ENCODE measurements around the gene USP21. TPM values are rescaled to one million over a fixed set of nuclear protein-coding genes. Genes with fewer than 3 reads are reported as not detected.
A peak's percentile ranks its signal among the peaks of the same experiment; 100 is the strongest.

USP21 gene
- total and polyA plus RNA-seq, 12 donors: 8.8 to 24.0 (median 14.7) TPM

DNA sequence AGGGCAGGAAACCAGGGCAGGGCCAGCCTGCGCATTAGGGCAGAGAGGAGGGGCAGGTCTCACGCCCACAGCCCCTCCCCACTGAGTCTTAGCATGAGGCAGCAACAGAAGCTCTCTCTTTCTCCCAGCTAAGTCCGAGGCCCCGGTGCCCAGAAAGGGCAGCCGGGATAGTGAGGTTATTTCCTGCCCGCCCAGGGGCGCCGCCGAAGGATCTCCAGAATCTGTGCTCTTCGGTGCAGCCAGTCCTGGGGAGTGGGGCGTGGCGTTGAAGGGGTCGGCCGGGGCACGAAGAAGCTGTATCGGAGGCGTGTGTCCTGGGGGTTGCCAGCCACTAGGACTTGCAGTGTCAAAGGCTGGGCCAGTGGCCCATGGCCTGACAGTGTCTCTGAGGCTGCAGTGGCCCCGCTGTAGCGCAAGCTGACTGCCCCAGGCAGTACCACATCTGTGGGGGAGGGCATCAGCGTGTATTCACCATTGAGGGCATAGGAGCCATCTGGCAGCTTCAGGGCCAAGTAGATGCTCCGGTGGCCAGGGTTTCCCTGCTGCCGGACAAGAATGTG is 31.7 kb downstream of the USP21 start:
- TF ChIP-seq, protein P1, sequence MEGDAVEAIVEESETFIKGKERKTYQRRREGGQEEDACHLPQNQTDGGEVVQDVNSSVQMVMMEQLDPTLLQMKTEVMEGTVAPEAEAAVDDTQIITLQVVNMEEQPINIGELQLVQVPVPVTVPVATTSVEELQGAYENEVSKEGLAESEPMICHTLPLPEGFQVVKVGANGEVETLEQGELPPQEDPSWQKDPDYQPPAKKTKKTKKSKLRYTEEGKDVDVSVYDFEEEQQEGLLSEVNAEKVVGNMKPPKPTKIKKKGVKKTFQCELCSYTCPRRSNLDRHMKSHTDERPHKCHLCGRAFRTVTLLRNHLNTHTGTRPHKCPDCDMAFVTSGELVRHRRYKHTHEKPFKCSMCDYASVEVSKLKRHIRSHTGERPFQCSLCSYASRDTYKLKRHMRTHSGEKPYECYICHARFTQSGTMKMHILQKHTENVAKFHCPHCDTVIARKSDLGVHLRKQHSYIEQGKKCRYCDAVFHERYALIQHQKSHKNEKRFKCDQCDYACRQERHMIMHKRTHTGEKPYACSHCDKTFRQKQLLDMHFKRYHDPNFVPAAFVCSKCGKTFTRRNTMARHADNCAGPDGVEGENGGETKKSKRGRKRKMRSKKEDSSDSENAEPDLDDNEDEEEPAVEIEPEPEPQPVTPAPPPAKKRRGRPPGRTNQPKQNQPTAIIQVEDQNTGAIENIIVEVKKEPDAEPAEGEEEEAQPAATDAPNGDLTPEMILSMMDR (IDR thresholded peaks at IDR 0.05): no peak
- H3K36me3 ChIP-seq: peaks cover 0 to 67% (median 0%) of the 10 kb centered on the region in 9 donors
- intact Hi-C loops (cut with DNase I): loop anchor here in 6 of 10 donors (5.0 to 10.0 kb wide), 3 partner anchors 36 to 196 kb away; partner anchors contain the start of gene TOMM40L (in 1 of the 6)
- 65 to 72% methylated on average over 22 of the region's 22 CpGs for WGBS, 2 donors
- peak overlapping the region in 1 of 10 donors; percentile 37 for H3K27ac ChIP-seq
- no peaks in the 10 kb centered on the region for H3K27me3 ChIP-seq
- no peak overlapping the region for H3K4me3 ChIP-seq
- H3K4me1 ChIP-seq: peaks cover 1 to 77% (median 44%) of the 10 kb centered on the region in 9 donors
- DNase-seq (no peak), ATAC-seq (no peak)
- H3K9me3 ChIP-seq: no peaks in the 10 kb centered on the region

DNA sequence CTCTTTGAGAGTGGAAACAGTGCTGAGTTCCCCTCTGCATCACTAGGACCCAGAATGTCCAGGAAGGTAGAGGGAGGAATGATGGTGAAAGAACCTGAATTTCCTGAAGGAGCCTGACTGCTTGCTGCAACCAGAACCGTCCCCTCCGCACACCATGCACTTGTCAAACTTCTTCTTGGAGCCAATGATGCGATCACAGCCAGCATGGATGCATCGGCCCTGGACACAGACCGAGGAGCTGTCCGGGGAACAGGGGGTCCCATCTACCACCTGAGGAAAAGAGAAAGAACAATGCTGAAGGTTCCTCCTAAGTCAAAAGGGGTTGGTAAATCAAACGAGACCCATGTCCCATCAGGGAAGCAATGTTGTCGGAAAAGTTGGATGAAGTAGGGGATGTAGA is 32.7 kb downstream of the USP21 start:
- no peaks in the 10 kb centered on the region for H3K9me3 ChIP-seq

DNA sequence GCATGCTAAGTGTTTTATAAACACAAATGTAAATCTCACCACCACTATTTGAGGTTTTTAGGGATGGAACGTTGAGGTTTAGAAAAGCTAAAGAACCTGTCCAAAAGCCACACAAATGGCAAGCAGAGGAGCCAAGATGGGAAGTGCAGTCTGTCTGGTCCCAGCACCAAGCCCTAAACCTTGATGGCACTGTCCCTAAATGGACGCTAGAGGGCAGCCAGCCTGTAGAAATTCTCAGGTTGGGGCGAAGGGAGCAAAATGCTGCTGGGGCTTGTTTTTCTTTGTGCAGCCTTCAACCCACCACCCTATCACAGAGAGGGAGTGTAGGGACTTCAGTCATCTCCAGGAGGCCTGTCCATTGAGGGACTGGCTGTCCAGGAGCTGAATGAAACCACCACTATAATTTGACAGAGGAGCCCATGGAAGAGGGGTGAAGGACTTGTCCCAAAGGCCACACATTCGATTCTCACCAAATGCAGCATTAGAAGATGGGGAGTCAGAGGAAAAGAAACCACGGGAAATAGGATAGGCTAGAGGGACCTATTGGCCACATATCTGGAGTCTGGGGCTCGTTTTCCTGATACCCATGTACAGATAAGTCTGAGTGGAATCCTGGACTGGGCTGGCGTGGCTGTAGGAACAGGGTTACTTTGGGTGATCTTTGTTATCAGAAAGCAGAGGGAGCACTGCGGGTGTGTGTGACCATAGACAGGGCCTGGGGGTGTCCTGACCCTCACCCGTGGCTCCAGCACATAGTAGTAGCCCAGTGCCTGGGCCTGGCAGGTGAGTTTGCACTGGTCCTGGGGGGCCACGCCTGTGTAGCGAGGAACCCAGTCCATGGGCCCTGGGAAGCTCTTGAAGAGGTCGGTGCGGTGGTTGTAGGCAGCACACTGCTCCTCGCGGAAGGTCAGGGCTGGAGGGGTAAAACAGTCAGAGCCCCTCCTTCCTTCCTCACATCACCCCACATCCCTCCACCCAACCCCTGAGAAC is 33.5 kb downstream of the USP21 start:
- Histone ChIP-seq H3K9me3 (no peaks in the 10 kb centered on the region), H3K27me3 (no peaks in the 10 kb centered on the region), H3K4me1 (peaks cover 8 to 71% (median 49%) of the 10 kb centered on the region in 9 donors), H3K27ac (peak overlapping the region in 5 of 10 donors; percentile 17 to 100 (median 41)), H3K36me3 (peaks cover 0 to 77% (median 0%) of the 10 kb centered on the region in 9 donors), H3K4me3 (peak overlapping the region in 2 of 10 donors; percentile 0 to 67)
- 49 to 54% methylated on average over 15 of the region's 15 CpGs for WGBS, 2 donors
- intact Hi-C loops (cut with DNase I): loop anchor here in 6 of 10 donors (2.0 to 10.0 kb wide), 4 partner anchors 16 to 195 kb away; partner anchors contain the start of gene TOMM40L (in 1 of the 6)
- peak; percentile 17 to 71 (median 60) for ATAC-seq
- TF ChIP-seq, protein P1 (IDR thresholded peaks at IDR 0.05): peak; percentile 78 to 92 (median 89)
- DNase-seq: peak in 1 of 2 donors; percentile 78

More for the DNA sequence above, 32.7 kb downstream of the USP21 start:
- H3K36me3 ChIP-seq: peaks cover 0 to 77% (median 0%) of the 10 kb centered on the region in 9 donors
- DNase-seq (no peak), ATAC-seq (no peak)
- peak overlapping the region in 1 of 10 donors; percentile 100 for H3K27ac ChIP-seq
- intact Hi-C loops (cut with DNase I): loop anchor here in 6 of 10 donors (2.0 to 10.0 kb wide), 4 partner anchors 17 to 195 kb away; partner anchors contain the start of gene TOMM40L (in 1 of the 6)
- peaks cover 1 to 77% (median 42%) of the 10 kb centered on the region in 9 donors for H3K4me1 ChIP-seq
- no peak overlapping the region for H3K4me3 ChIP-seq
- no peaks in the 10 kb centered on the region for H3K27me3 ChIP-seq
- WGBS, 2 donors: 70 to 76% methylated on average over 8 of the region's 8 CpGs
- TF ChIP-seq, protein P1 (IDR thresholded peaks at IDR 0.05): no peak
